Glutamatergic neuron (in vitro differentiated cells): ENCODE measurements around the gene ATP13A4. TPM values are rescaled to one million over a fixed set of nuclear protein-coding genes. Genes with fewer than 3 reads are reported as not detected.

Experiments used
- DNase-seq: peaks from one replicate; pipeline ENCODE4 v3.0.0; 2022
- H3K27ac Mint-ChIP-seq: one replicate; pipeline ENCODE4 v1.8.0; 2020; ENCODE audit warnings: mild to moderate bottlenecking, mixed read lengths, inconsistent platforms; ENCODE audit not compliant: unreplicated experiment
- H3K27me3 Mint-ChIP-seq: one replicate; pipeline ENCODE4 v1.8.0; 2020; ENCODE audit warnings: mild to moderate bottlenecking, moderate library complexity, mixed read lengths, inconsistent platforms; ENCODE audit not compliant: unreplicated experiment
- H3K36me3 Mint-ChIP-seq: one replicate; pipeline ENCODE4 v1.8.0; 2020; ENCODE audit warnings: mild to moderate bottlenecking, mixed read lengths, inconsistent platforms; ENCODE audit not compliant: unreplicated experiment
- H3K4me1 Mint-ChIP-seq: one replicate; pipeline ENCODE4 v1.8.0; 2020; ENCODE audit warnings: mild to moderate bottlenecking, low read depth, mixed read lengths, inconsistent platforms; ENCODE audit not compliant: unreplicated experiment
- H3K4me3 Mint-ChIP-seq: one replicate; pipeline ENCODE4 v1.8.0; 2020; ENCODE audit warnings: mild to moderate bottlenecking, mixed read lengths, inconsistent platforms; ENCODE audit not compliant: unreplicated experiment
- H3K9me3 Mint-ChIP-seq: one replicate; pipeline ENCODE4 v1.8.0; 2020; ENCODE audit warnings: mild to moderate bottlenecking, moderate library complexity, mixed read lengths, inconsistent platforms; ENCODE audit not compliant: unreplicated experiment
- CTCF ChIP-seq: fragments of 200-600 bp; sonication (generic); IDR thresholded peaks from one replicate; pipeline ENCODE4 v1.5.0; 2021; ENCODE audit not compliant: partially characterized antibody, unreplicated experiment
- total RNA-seq: library from RNA; stranded (reverse); fragmentation: NEBNext Ultra II Directional; extraction: Animal tissue kit (Norgen Biotek cat#: 25700); gene quantifications from one replicate; pipeline ENCODE4 v1.2.1, GENCODE V29; 2021; ENCODE audit not compliant: unreplicated experiment

The ATP13A4 gene
- total RNA-seq, 1 donor from 2014 or later, result 0.93 TPM

GRCh38 chr3:193400304-193400703, 154.4 kb downstream of the ATP13A4 start:
- H3K4me3 Mint-ChIP-seq, result no peak overlapping the region
- no peaks in the 10 kb centered on the region for H3K9me3 Mint-ChIP-seq
- H3K4me1 Mint-ChIP-seq, result no peaks in the 10 kb centered on the region
- TF ChIP-seq CTCF, result no peak
- no peak overlapping the region for H3K27ac Mint-ChIP-seq
- H3K27me3 Mint-ChIP-seq, result no peaks in the 10 kb centered on the region
- H3K36me3 Mint-ChIP-seq, result no peaks in the 10 kb centered on the region
- no peak for DNase-seq

GRCh38 chr3:193396451-193397244, 158.0 kb downstream of the ATP13A4 start:
- Mint-ChIP-seq H3K4me1 (no peaks in the 10 kb centered on the region), H3K4me3 (no peak overlapping the region), H3K27me3 (no peaks in the 10 kb centered on the region), H3K27ac (no peak overlapping the region), H3K36me3 (no peaks in the 10 kb centered on the region), H3K9me3 (no peaks in the 10 kb centered on the region)
- DNase-seq, result no peak
- no peak for TF ChIP-seq CTCF

- Mint-ChIP-seq H3K4me3 (no peak overlapping the region), H3K4me1 (peaks cover 10% of the 10 kb centered on the region), H3K9me3 (no peaks in the 10 kb centered on the region), H3K27me3 (no peaks in the 10 kb centered on the region), H3K27ac (no peak overlapping the region), H3K36me3 (no peaks in the 10 kb centered on the region)
- no peak for DNase-seq
- no peak for TF ChIP-seq CTCF
These were observed 162.8 kb downstream of the ATP13A4 start for GRCh38 chr3:193391902-193392301.

GRCh38 chr3:193389335-193389734, 165.4 kb downstream of the ATP13A4 start:
- Mint-ChIP-seq H3K36me3 (peaks cover 6% of the 10 kb centered on the region), H3K4me1 (peaks cover 10% of the 10 kb centered on the region), H3K27me3 (no peaks in the 10 kb centered on the region), H3K9me3 (no peaks in the 10 kb centered on the region), H3K27ac (peak overlapping the region; percentile 28), H3K4me3 (no peak overlapping the region)
- DNase-seq, result no peak
- no peak for TF ChIP-seq CTCF

- DNase-seq, result no peak
- Mint-ChIP-seq H3K27me3 (peaks cover under 1% of the 10 kb centered on the region), H3K4me3 (no peak overlapping the region), H3K9me3 (no peaks in the 10 kb centered on the region), H3K4me1 (peaks cover 10% of the 10 kb centered on the region), H3K27ac (no peak overlapping the region), H3K36me3 (peaks cover 6% of the 10 kb centered on the region)
- no peak for TF ChIP-seq CTCF
These were observed 166.3 kb downstream of the ATP13A4 start for GRCh38 chr3:193388361-193388760.
